ENCODE data around the gene PCDHGB2.
A peak's percentile ranks its signal among the peaks of the same experiment; 100 is the strongest.
"Not testable (repeated sequence)": the region's sequence is repeated elsewhere in the genome, so short reads cannot be mapped to it uniquely, and the experiment has no call there.

Gene PCDHGB2

GRCh38 chr5:141332571-141332970 is 27.2 kb upstream of the PCDHGB2 start:
- H3K27ac ChIP-seq (ENCODE audit: low read depth, low read length); H3K4me3 ChIP-seq (ENCODE audit: low read length); H3K4me1 ChIP-seq (ENCODE audit: insufficient read depth, low read length); H3K27me3 ChIP-seq (ENCODE audit: insufficient read depth, low read length); H3K36me3 ChIP-seq (ENCODE audit: insufficient read depth, low read length); H3K9ac ChIP-seq (ENCODE audit: low read depth, low read length): not testable (repeated sequence)
- H3K9me3 ChIP-seq (ENCODE audit: insufficient read depth, low read depth, low read length), result peaks cover 29% of the 10 kb centered on the region; the same call in 1 of the 2 replicates
- 97% methylated on average over 38 of the region's 39 CpGs for WGBS

- Histone ChIP-seq H3K4me1 (ENCODE audit: insufficient read depth, low read length) (no peaks in the 10 kb centered on the region), H3K27ac (ENCODE audit: low read depth, low read length) (no peak within 1 kb of the TSS), H3K36me3 (ENCODE audit: insufficient read depth, low read length) (no peaks in the 10 kb centered on the region), H3K9ac (ENCODE audit: low read depth, low read length) (no peak within 1 kb of the TSS), H3K9me3 (ENCODE audit: insufficient read depth, low read depth, low read length) (peaks cover 17% of the 10 kb centered on the region), H3K27me3 (ENCODE audit: insufficient read depth, low read length) (no peaks in the 10 kb centered on the region), H3K4me3 (ENCODE audit: low read length) (no peak within 1 kb of the TSS)
- 80% methylated on average over 27 of the region's 27 CpGs for WGBS
These were observed 21.1 kb upstream of the PCDHGB2 start, which contains the start of gene PCDHGA2 for GRCh38 chr5:141338538-141339306. PCDHGA2 (plus strand) TSS chr5:141338760.

- not testable (repeated sequence) for H3K4me1 ChIP-seq (ENCODE audit: insufficient read depth, low read length); H3K27ac ChIP-seq (ENCODE audit: low read depth, low read length); H3K4me3 ChIP-seq (ENCODE audit: low read length); H3K27me3 ChIP-seq (ENCODE audit: insufficient read depth, low read length); H3K36me3 ChIP-seq (ENCODE audit: insufficient read depth, low read length); H3K9ac ChIP-seq (ENCODE audit: low read depth, low read length)
- H3K9me3 ChIP-seq (ENCODE audit: insufficient read depth, low read depth, low read length), result peaks cover 33% of the 10 kb centered on the region
- 96% methylated on average over 41 of the region's 45 CpGs for WGBS
These were observed 18.9 kb upstream of the PCDHGB2 start for GRCh38 chr5:141340781-141341354.

- Histone ChIP-seq H3K36me3 (ENCODE audit: insufficient read depth, low read length) (no peaks in the 10 kb centered on the region), H3K27me3 (ENCODE audit: insufficient read depth, low read length) (no peaks in the 10 kb centered on the region; the same call in 1 of the 2 replicates), H3K4me1 (ENCODE audit: insufficient read depth, low read length) (no peaks in the 10 kb centered on the region), H3K4me3 (ENCODE audit: low read length) (no peak overlapping the region), H3K9ac (ENCODE audit: low read depth, low read length) (no peak overlapping the region), H3K9me3 (ENCODE audit: insufficient read depth, low read depth, low read length) (peaks cover 39% of the 10 kb centered on the region), H3K27ac (ENCODE audit: low read depth, low read length) (no peak overlapping the region)
- WGBS, result 76% methylated on average over 1 of the region's 1 CpG
These were observed 17.0 kb upstream of the PCDHGB2 start for GRCh38 chr5:141342773-141343172.

GRCh38 chr5:141343242-141343952 is 16.4 kb upstream of the PCDHGB2 start, which contains the start of gene PCDHGA3:
PCDHGA3 (plus strand) TSS chr5:141343829; CDS start chr5:141344034, 205 bp downstream.
- H3K9ac ChIP-seq (ENCODE audit: low read depth, low read length), result peak within 1 kb of the TSS; percentile 63
- H3K4me1 ChIP-seq (ENCODE audit: insufficient read depth, low read length), result no peaks in the 10 kb centered on the region
- H3K4me3 ChIP-seq (ENCODE audit: low read length), result peak within 1 kb of the TSS; percentile 58
- H3K27me3 ChIP-seq (ENCODE audit: insufficient read depth, low read length), result no peaks in the 10 kb centered on the region; the same call in 1 of the 2 replicates
- peak within 1 kb of the TSS; percentile 25; the same call in 1 of the 2 replicates for H3K27ac ChIP-seq (ENCODE audit: low read depth, low read length)
- H3K9me3 ChIP-seq (ENCODE audit: insufficient read depth, low read depth, low read length), result peaks cover 44% of the 10 kb centered on the region
- H3K36me3 ChIP-seq (ENCODE audit: insufficient read depth, low read length), result no peaks in the 10 kb centered on the region
- WGBS, result 40% methylated on average over 6 of the region's 9 CpGs

GRCh38 chr5:141343953-141344463 is 15.8 kb upstream of the PCDHGB2 start:
- peak overlapping the region; percentile 25; the same call in 1 of the 2 replicates for H3K27ac ChIP-seq (ENCODE audit: low read depth, low read length)
- peak overlapping the region; percentile 58 for H3K4me3 ChIP-seq (ENCODE audit: low read length)
- H3K36me3 ChIP-seq (ENCODE audit: insufficient read depth, low read length), result no peaks in the 10 kb centered on the region
- H3K27me3 ChIP-seq (ENCODE audit: insufficient read depth, low read length), result no peaks in the 10 kb centered on the region; the same call in 1 of the 2 replicates
- H3K9ac ChIP-seq (ENCODE audit: low read depth, low read length), result peak overlapping the region; percentile 63
- no peaks in the 10 kb centered on the region for H3K4me1 ChIP-seq (ENCODE audit: insufficient read depth, low read length)
- H3K9me3 ChIP-seq (ENCODE audit: insufficient read depth, low read depth, low read length), result peaks cover 43% of the 10 kb centered on the region
- 60% methylated on average over 31 of the region's 31 CpGs for WGBS

GRCh38 chr5:141345327-141345726 is 14.5 kb upstream of the PCDHGB2 start:
- Histone ChIP-seq H3K36me3 (ENCODE audit: insufficient read depth, low read length) (no peaks in the 10 kb centered on the region), H3K9ac (ENCODE audit: low read depth, low read length) (no peak overlapping the region), H3K9me3 (ENCODE audit: insufficient read depth, low read depth, low read length) (peaks cover 37% of the 10 kb centered on the region), H3K27ac (ENCODE audit: low read depth, low read length) (no peak overlapping the region), H3K4me3 (ENCODE audit: low read length) (no peak overlapping the region), H3K27me3 (ENCODE audit: insufficient read depth, low read length) (no peaks in the 10 kb centered on the region; the same call in 1 of the 2 replicates), H3K4me1 (ENCODE audit: insufficient read depth, low read length) (no peaks in the 10 kb centered on the region)
- 95% methylated on average over 20 of the region's 20 CpGs for WGBS

- H3K9me3 ChIP-seq (ENCODE audit: insufficient read depth, low read depth, low read length), result peaks cover 42% of the 10 kb centered on the region
- H3K36me3 ChIP-seq (ENCODE audit: insufficient read depth, low read length); H3K27ac ChIP-seq (ENCODE audit: low read depth, low read length); H3K4me1 ChIP-seq (ENCODE audit: insufficient read depth, low read length); H3K27me3 ChIP-seq (ENCODE audit: insufficient read depth, low read length); H3K9ac ChIP-seq (ENCODE audit: low read depth, low read length); H3K4me3 ChIP-seq (ENCODE audit: low read length): not testable (repeated sequence)
- 95% methylated on average over 27 of the region's 35 CpGs for WGBS
These were observed 13.8 kb upstream of the PCDHGB2 start for GRCh38 chr5:141346017-141346416.

GRCh38 chr5:141349917-141350619 is 9.7 kb upstream of the PCDHGB2 start, which contains the start of gene PCDHGB1:
PCDHGB1 (plus strand) TSS chr5:141350099; CDS start chr5:141350261, 162 bp downstream.
- no peaks in the 10 kb centered on the region for H3K27me3 ChIP-seq (ENCODE audit: insufficient read depth, low read length)
- peaks cover 57% of the 10 kb centered on the region for H3K9me3 ChIP-seq (ENCODE audit: insufficient read depth, low read depth, low read length)
- H3K4me1 ChIP-seq (ENCODE audit: insufficient read depth, low read length), result no peaks in the 10 kb centered on the region
- peak within 1 kb of the TSS; percentile 43 for H3K4me3 ChIP-seq (ENCODE audit: low read length)
- H3K9ac ChIP-seq (ENCODE audit: low read depth, low read length), result no peak within 1 kb of the TSS; the same call in 1 of the 2 replicates
- no peak within 1 kb of the TSS for H3K27ac ChIP-seq (ENCODE audit: low read depth, low read length)
- 81% methylated on average over 29 of the region's 29 CpGs for WGBS
- H3K36me3 ChIP-seq (ENCODE audit: insufficient read depth, low read length), result no peaks in the 10 kb centered on the region

GRCh38 chr5:141351591-141351990 is 8.2 kb upstream of the PCDHGB2 start:
- Histone ChIP-seq H3K9me3 (ENCODE audit: insufficient read depth, low read depth, low read length) (peaks cover 62% of the 10 kb centered on the region), H3K4me3 (ENCODE audit: low read length) (no peak overlapping the region), H3K9ac (ENCODE audit: low read depth, low read length) (no peak overlapping the region), H3K36me3 (ENCODE audit: insufficient read depth, low read length) (no peaks in the 10 kb centered on the region), H3K27me3 (ENCODE audit: insufficient read depth, low read length) (no peaks in the 10 kb centered on the region), H3K4me1 (ENCODE audit: insufficient read depth, low read length) (no peaks in the 10 kb centered on the region), H3K27ac (ENCODE audit: low read depth, low read length) (no peak overlapping the region)
- 96% methylated on average over 29 of the region's 36 CpGs for WGBS
